ENCODE measurements around the gene HPSE2. TPM values are rescaled to one million over a fixed set of nuclear protein-coding genes. Genes with fewer than 3 reads are reported as not detected.
A peak's percentile ranks its signal among the peaks of the same experiment; 100 is the strongest.
"Not testable (repeated sequence)": the region's sequence is repeated elsewhere in the genome, so short reads cannot be mapped to it uniquely, and the experiment has no call there.

Gene HPSE2
- total RNA-seq, 1 donor from 2014 or later, result not detected

- Mint-ChIP-seq H3K4me1 (peaks cover 11% of the 10 kb centered on the region), H3K4me3 (no peak overlapping the region), H3K27ac (no peak overlapping the region), H3K9me3 (peaks cover 11% of the 10 kb centered on the region), H3K27me3 (peaks cover 82% of the 10 kb centered on the region), H3K36me3 (ENCODE audit: low read depth) (peaks cover 2% of the 10 kb centered on the region)
- intact Hi-C loops (cut with micrococcal nuclease), result loop anchor here (10.0 kb wide), 1 partner anchor 1992 kb away; the partner anchor contains the start of gene LBX1
- DNase-seq, result peak; percentile 55
These were observed 3.2 kb downstream of the HPSE2 start for GRCh38 chr10:99232360-99232999.

- Mint-ChIP-seq H3K27ac (no peak overlapping the region), H3K27me3 (peaks cover 24% of the 10 kb centered on the region), H3K9me3 (no peaks in the 10 kb centered on the region), H3K36me3 (ENCODE audit: low read depth) (no peaks in the 10 kb centered on the region), H3K4me3 (no peak overlapping the region), H3K4me1 (no peaks in the 10 kb centered on the region)
- intact Hi-C loops (cut with micrococcal nuclease), result no loop called here
- no peak for DNase-seq
These were observed 10.9 kb downstream of the HPSE2 start for GRCh38 chr10:99224766-99225165.

GRCh38 chr10:99207340-99207739 lies 28.3 kb downstream of the HPSE2 start:
- intact Hi-C loops (cut with micrococcal nuclease), result no loop called here
- no peaks in the 10 kb centered on the region for H3K9me3 Mint-ChIP-seq
- no peaks in the 10 kb centered on the region for H3K36me3 Mint-ChIP-seq (ENCODE audit: low read depth)

GRCh38 chr10:99203310-99203709 lies 32.3 kb downstream of the HPSE2 start:
- H3K36me3 Mint-ChIP-seq (ENCODE audit: low read depth), result no peaks in the 10 kb centered on the region
- intact Hi-C loops (cut with micrococcal nuclease), result no loop called here
- H3K4me1 Mint-ChIP-seq, result no peaks in the 10 kb centered on the region
- no peaks in the 10 kb centered on the region for H3K27me3 Mint-ChIP-seq
- DNase-seq, result no peak
- H3K9me3 Mint-ChIP-seq, result no peaks in the 10 kb centered on the region
- no peak overlapping the region for H3K4me3 Mint-ChIP-seq
- no peak overlapping the region for H3K27ac Mint-ChIP-seq

More at GRCh38 chr10:99207340-99207739, 28.3 kb downstream of the HPSE2 start:
- H3K4me3 Mint-ChIP-seq, result no peak overlapping the region
- H3K27me3 Mint-ChIP-seq, result no peaks in the 10 kb centered on the region
- no peaks in the 10 kb centered on the region for H3K4me1 Mint-ChIP-seq
- no peak overlapping the region for H3K27ac Mint-ChIP-seq
- DNase-seq, result no peak

- Mint-ChIP-seq H3K9me3 (no peaks in the 10 kb centered on the region), H3K27ac (no peak overlapping the region), H3K4me1 (no peaks in the 10 kb centered on the region), H3K27me3 (no peaks in the 10 kb centered on the region), H3K4me3 (no peak overlapping the region), H3K36me3 (ENCODE audit: low read depth) (no peaks in the 10 kb centered on the region)
- intact Hi-C loops (cut with micrococcal nuclease), result no loop called here
- DNase-seq, result no peak
These were observed 62.7 kb downstream of the HPSE2 start for GRCh38 chr10:99172950-99173349.

GRCh38 chr10:99172128-99172738 lies 63.4 kb downstream of the HPSE2 start:
- Mint-ChIP-seq H3K27ac (no peak overlapping the region), H3K36me3 (ENCODE audit: low read depth) (no peaks in the 10 kb centered on the region), H3K9me3 (no peaks in the 10 kb centered on the region), H3K27me3 (no peaks in the 10 kb centered on the region), H3K4me3 (no peak overlapping the region), H3K4me1 (no peaks in the 10 kb centered on the region)
- DNase-seq, result no peak
- intact Hi-C loops (cut with micrococcal nuclease), result no loop called here

- intact Hi-C loops (cut with micrococcal nuclease), result no loop called here
- Mint-ChIP-seq H3K36me3 (ENCODE audit: low read depth) (no peaks in the 10 kb centered on the region), H3K27ac (no peak overlapping the region), H3K27me3 (no peaks in the 10 kb centered on the region), H3K9me3 (no peaks in the 10 kb centered on the region), H3K4me1 (no peaks in the 10 kb centered on the region), H3K4me3 (no peak overlapping the region)
- no peak for DNase-seq
These were observed 65.5 kb downstream of the HPSE2 start for GRCh38 chr10:99170116-99170675.

GRCh38 chr10:99161165-99161564 lies 74.5 kb downstream of the HPSE2 start:
- no peak overlapping the region for H3K4me3 Mint-ChIP-seq
- no peak overlapping the region for H3K27ac Mint-ChIP-seq
- H3K36me3 Mint-ChIP-seq (ENCODE audit: low read depth), result no peaks in the 10 kb centered on the region
- no peaks in the 10 kb centered on the region for H3K9me3 Mint-ChIP-seq
- no peaks in the 10 kb centered on the region for H3K4me1 Mint-ChIP-seq
- DNase-seq, result no peak
- intact Hi-C loops (cut with micrococcal nuclease), result no loop called here
- H3K27me3 Mint-ChIP-seq, result no peaks in the 10 kb centered on the region

- H3K36me3 Mint-ChIP-seq (ENCODE audit: low read depth), result no peaks in the 10 kb centered on the region
- H3K27me3 Mint-ChIP-seq, result no peaks in the 10 kb centered on the region
- intact Hi-C loops (cut with micrococcal nuclease), result no loop called here
- H3K4me3 Mint-ChIP-seq, result no peak overlapping the region
- H3K9me3 Mint-ChIP-seq, result no peaks in the 10 kb centered on the region
- H3K4me1 Mint-ChIP-seq, result peaks cover 2% of the 10 kb centered on the region
- DNase-seq, result no peak
- H3K27ac Mint-ChIP-seq, result no peak overlapping the region
These were observed 92.0 kb downstream of the HPSE2 start for GRCh38 chr10:99143651-99144050.

GRCh38 chr10:99143011-99143410 lies 92.6 kb downstream of the HPSE2 start:
- DNase-seq, result no peak
- Mint-ChIP-seq H3K36me3 (ENCODE audit: low read depth) (no peaks in the 10 kb centered on the region), H3K9me3 (no peaks in the 10 kb centered on the region), H3K4me3 (no peak overlapping the region), H3K27ac (no peak overlapping the region), H3K4me1 (peaks cover 2% of the 10 kb centered on the region), H3K27me3 (no peaks in the 10 kb centered on the region)
- intact Hi-C loops (cut with micrococcal nuclease), result no loop called here

GRCh38 chr10:99132897-99133296 lies 102.8 kb downstream of the HPSE2 start:
- H3K27me3 Mint-ChIP-seq; DNase-seq; H3K4me1 Mint-ChIP-seq; intact Hi-C loops (cut with micrococcal nuclease); H3K36me3 Mint-ChIP-seq (ENCODE audit: low read depth); H3K4me3 Mint-ChIP-seq; H3K9me3 Mint-ChIP-seq; H3K27ac Mint-ChIP-seq: not testable (repeated sequence)

- no peaks in the 10 kb centered on the region for H3K27me3 Mint-ChIP-seq
- H3K4me1 Mint-ChIP-seq, result no peaks in the 10 kb centered on the region
- intact Hi-C loops (cut with micrococcal nuclease), result no loop called here
- no peak overlapping the region for H3K27ac Mint-ChIP-seq
- H3K4me3 Mint-ChIP-seq, result no peak overlapping the region
- H3K9me3 Mint-ChIP-seq, result no peaks in the 10 kb centered on the region
- DNase-seq, result no peak
- no peaks in the 10 kb centered on the region for H3K36me3 Mint-ChIP-seq (ENCODE audit: low read depth)
These were observed 109.8 kb downstream of the HPSE2 start for GRCh38 chr10:99125879-99126278.

- no peaks in the 10 kb centered on the region for H3K36me3 Mint-ChIP-seq (ENCODE audit: low read depth)
- no peak overlapping the region for H3K27ac Mint-ChIP-seq
- no peaks in the 10 kb centered on the region for H3K4me1 Mint-ChIP-seq
- intact Hi-C loops (cut with micrococcal nuclease), result no loop called here
- H3K9me3 Mint-ChIP-seq, result no peaks in the 10 kb centered on the region
- H3K4me3 Mint-ChIP-seq, result no peak overlapping the region
- no peak for DNase-seq
- H3K27me3 Mint-ChIP-seq, result no peaks in the 10 kb centered on the region
These were observed 111.3 kb downstream of the HPSE2 start for GRCh38 chr10:99124376-99124775.

GRCh38 chr10:99123851-99124250 lies 111.8 kb downstream of the HPSE2 start:
- intact Hi-C loops (cut with micrococcal nuclease), result no loop called here
- no peak for DNase-seq
- Mint-ChIP-seq H3K27ac (no peak overlapping the region), H3K9me3 (no peaks in the 10 kb centered on the region), H3K36me3 (ENCODE audit: low read depth) (no peaks in the 10 kb centered on the region), H3K4me3 (no peak overlapping the region), H3K27me3 (no peaks in the 10 kb centered on the region), H3K4me1 (no peaks in the 10 kb centered on the region)

Measured in activated CD4-positive, alpha-beta T cell treated with anti-CD3 and anti-CD28 coated beads, Interleukin-2, amount 10 ng/mL, durations not matched to agents 24 days and 14 days (primary cell).